Dendritic cell treated with granulocyte-macrophage colony-stimulating factor and Interleukin-4, amounts not matched to agents 40 ng/mL and 50 ng/mL, for 4 days (primary cell): ENCODE results near the gene TKTL2.

Source experiments
- H3K27ac Mint-ChIP-seq: one replicate; pipeline ENCODE4 v1.8.0; 2022; ENCODE audit warnings: mild to moderate bottlenecking, mixed read lengths
- H3K27me3 Mint-ChIP-seq: one replicate; pipeline ENCODE4 v1.8.0; 2022; ENCODE audit warnings: mild to moderate bottlenecking, mixed read lengths
- H3K36me3 Mint-ChIP-seq: one replicate; pipeline ENCODE4 v1.8.0; 2022; ENCODE audit warnings: low read depth, mixed read lengths
- H3K4me1 Mint-ChIP-seq: one replicate; pipeline ENCODE4 v1.8.0; 2022; ENCODE audit warnings: low read depth, mixed read lengths
- H3K4me3 Mint-ChIP-seq: one replicate; pipeline ENCODE4 v1.8.0; 2022; ENCODE audit warnings: mild to moderate bottlenecking, moderate library complexity, mixed read lengths
- H3K9me3 Mint-ChIP-seq: one replicate; pipeline ENCODE4 v1.8.0; 2022; ENCODE audit warnings: mixed read lengths
- intact Hi-C: fragments of 100-400 bp; cut with micrococcal nuclease; formaldehyde crosslinking; loops from one replicate; pipeline ENCODE4 v1.15.0; 2022

Gene TKTL2, protein sequence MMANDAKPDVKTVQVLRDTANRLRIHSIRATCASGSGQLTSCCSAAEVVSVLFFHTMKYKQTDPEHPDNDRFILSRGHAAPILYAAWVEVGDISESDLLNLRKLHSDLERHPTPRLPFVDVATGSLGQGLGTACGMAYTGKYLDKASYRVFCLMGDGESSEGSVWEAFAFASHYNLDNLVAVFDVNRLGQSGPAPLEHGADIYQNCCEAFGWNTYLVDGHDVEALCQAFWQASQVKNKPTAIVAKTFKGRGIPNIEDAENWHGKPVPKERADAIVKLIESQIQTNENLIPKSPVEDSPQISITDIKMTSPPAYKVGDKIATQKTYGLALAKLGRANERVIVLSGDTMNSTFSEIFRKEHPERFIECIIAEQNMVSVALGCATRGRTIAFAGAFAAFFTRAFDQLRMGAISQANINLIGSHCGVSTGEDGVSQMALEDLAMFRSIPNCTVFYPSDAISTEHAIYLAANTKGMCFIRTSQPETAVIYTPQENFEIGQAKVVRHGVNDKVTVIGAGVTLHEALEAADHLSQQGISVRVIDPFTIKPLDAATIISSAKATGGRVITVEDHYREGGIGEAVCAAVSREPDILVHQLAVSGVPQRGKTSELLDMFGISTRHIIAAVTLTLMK

DNA sequence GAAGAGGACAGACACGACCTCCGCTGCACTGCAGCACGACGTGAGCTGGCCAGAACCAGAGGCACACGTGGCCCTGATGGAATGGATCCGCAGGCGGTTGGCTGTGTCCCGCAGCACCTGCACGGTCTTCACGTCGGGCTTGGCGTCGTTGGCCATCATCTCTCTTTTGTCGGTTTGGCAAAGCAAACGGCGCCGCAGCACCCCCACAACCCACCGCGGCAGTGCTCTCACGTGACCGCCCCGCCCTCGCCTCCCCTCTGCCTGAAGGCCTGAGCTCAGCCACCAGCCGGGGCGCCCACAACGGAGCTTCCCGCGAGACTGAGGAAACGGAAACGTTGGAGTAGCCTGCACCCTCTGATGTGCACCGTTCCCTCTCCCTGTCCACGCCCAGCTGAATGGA is at the start of gene TKTL2:
Gene TKTL2 (minus strand): TSS at position 179 of the 400 bp plus-strand sequence. CDS start 20 bp downstream, at position 159.
- no peak within 1 kb of the TSS for H3K4me3 Mint-ChIP-seq
- H3K27me3 Mint-ChIP-seq: no peaks in the 10 kb centered on the region
- H3K36me3 Mint-ChIP-seq: no peaks in the 10 kb centered on the region
- H3K9me3 Mint-ChIP-seq: no peaks in the 10 kb centered on the region
- H3K27ac Mint-ChIP-seq: no peak within 1 kb of the TSS
- H3K4me1 Mint-ChIP-seq: no peaks in the 10 kb centered on the region
- intact Hi-C loops: no loop called here

DNA sequence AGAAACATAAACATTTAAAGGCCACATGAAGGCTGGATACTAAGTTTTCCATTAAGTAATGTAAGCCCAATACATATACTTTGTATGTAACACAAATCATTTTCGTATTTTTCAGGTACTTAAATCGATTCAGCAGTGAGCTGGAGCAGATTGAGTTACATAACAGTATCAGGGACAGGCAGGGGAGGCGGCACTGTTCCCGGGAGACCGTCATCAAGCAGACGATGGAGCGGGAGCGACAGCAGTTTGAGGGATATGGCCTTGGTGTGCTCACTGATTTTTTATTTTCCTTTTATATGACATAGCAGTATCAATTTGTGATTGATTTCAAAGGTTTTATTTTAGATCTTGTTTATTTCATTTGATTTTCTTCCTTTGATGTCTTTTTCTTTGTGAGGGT is 41.6 kb upstream of the TKTL2 start:
- Mint-ChIP-seq H3K4me3 (no peak overlapping the region), H3K27ac (no peak overlapping the region), H3K9me3 (no peaks in the 10 kb centered on the region), H3K27me3 (no peaks in the 10 kb centered on the region), H3K36me3 (peaks cover 76% of the 10 kb centered on the region), H3K4me1 (no peaks in the 10 kb centered on the region)
- intact Hi-C loops: no loop called here

DNA sequence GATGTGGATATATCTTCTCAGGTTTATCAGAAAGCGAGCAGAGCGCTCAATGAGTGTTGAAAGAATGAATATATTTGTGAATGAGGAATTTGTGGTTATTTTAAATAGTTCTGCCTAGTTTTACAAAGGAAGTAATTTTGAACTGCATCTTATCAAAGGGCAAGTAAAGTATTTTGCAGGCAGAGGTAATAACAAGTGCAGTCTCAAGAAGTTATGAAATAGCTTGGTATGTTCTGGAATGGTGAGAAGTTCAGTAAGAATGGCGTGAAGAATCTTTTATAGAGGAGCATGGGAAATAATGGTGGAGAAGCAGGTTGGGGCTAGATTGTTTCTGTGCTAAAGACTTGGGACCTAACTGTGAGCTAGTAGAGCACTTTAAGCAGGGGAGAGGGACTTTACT is 31.8 kb upstream of the TKTL2 start:
- Mint-ChIP-seq H3K4me3 (no peak overlapping the region), H3K9me3 (no peaks in the 10 kb centered on the region), H3K36me3 (peaks cover 31% of the 10 kb centered on the region), H3K27ac (no peak overlapping the region), H3K27me3 (no peaks in the 10 kb centered on the region), H3K4me1 (peaks cover 27% of the 10 kb centered on the region)
- intact Hi-C loops: no loop called here

DNA sequence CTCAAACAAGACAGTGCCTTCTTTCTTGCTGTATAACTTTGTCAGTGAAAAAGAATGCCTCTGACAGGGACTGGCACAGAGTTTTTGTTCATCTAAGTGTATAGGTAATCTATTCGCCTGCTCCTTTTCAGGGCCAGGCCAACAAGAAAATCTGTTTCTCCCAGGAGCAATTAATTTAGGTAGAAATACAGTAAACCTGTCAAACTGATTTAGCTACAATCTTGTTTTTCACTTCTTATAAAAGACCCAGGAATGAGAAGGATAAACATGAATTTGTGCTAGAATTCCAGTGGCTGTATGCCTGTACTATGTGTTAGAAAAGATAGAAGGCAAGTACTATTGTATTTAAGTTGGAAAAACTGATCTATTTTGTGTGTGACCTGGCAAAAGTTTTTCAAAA is 27.0 kb upstream of the TKTL2 start:
- Mint-ChIP-seq H3K9me3 (no peaks in the 10 kb centered on the region), H3K27ac (no peak overlapping the region), H3K4me1 (peaks cover 26% of the 10 kb centered on the region), H3K4me3 (no peak overlapping the region), H3K27me3 (no peaks in the 10 kb centered on the region), H3K36me3 (no peaks in the 10 kb centered on the region)
- intact Hi-C loops: no loop called here

DNA sequence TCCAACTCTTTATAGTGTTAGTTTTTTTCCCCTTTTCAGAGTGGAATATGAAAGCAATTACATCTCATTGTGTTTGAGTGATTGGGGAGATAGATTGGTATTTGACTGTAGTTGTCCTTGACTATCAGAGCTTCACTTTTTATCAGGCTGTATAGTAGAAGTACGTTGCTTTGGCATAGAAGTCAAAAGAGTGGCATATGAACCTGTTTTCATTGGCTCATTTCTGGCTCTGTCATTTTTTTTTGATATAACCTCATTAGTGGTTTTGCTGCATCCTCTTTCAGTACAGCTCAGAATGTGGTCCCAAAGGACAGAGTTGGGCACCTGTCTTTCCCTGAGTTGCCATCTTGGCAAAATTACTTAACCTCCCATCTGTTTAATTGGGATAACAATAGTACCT is 22.3 kb upstream of the TKTL2 start:
- H3K36me3 Mint-ChIP-seq: peaks cover 13% of the 10 kb centered on the region
- intact Hi-C loops: loop anchor here (2.0 kb wide), 1 partner anchor 329 kb away; the partner anchor contains the start of gene NAF1
- H3K27ac Mint-ChIP-seq: peak overlapping the region; percentile 98
- H3K27me3 Mint-ChIP-seq: no peaks in the 10 kb centered on the region
- H3K4me3 Mint-ChIP-seq: peak overlapping the region; percentile 74
- peaks cover 14% of the 10 kb centered on the region for H3K4me1 Mint-ChIP-seq
- no peaks in the 10 kb centered on the region for H3K9me3 Mint-ChIP-seq

- Mint-ChIP-seq H3K27ac (peak within 1 kb of the TSS; percentile 98), H3K4me3 (peak within 1 kb of the TSS; percentile 95), H3K36me3 (peaks cover 13% of the 10 kb centered on the region), H3K27me3 (no peaks in the 10 kb centered on the region), H3K4me1 (peaks cover 14% of the 10 kb centered on the region), H3K9me3 (no peaks in the 10 kb centered on the region)
- intact Hi-C loops: loop anchor here (2.0 kb wide), 1 partner anchor 328 kb away; the partner anchor contains the start of gene NAF1
Observed at GRCh38 chr4:163494360-163495241, 21.0 kb upstream of the TKTL2 start, which contains the start of gene TMA16. TMA16 (plus strand) TSS chr4:163494690; CDS start chr4:163494802, 112 bp downstream.

DNA sequence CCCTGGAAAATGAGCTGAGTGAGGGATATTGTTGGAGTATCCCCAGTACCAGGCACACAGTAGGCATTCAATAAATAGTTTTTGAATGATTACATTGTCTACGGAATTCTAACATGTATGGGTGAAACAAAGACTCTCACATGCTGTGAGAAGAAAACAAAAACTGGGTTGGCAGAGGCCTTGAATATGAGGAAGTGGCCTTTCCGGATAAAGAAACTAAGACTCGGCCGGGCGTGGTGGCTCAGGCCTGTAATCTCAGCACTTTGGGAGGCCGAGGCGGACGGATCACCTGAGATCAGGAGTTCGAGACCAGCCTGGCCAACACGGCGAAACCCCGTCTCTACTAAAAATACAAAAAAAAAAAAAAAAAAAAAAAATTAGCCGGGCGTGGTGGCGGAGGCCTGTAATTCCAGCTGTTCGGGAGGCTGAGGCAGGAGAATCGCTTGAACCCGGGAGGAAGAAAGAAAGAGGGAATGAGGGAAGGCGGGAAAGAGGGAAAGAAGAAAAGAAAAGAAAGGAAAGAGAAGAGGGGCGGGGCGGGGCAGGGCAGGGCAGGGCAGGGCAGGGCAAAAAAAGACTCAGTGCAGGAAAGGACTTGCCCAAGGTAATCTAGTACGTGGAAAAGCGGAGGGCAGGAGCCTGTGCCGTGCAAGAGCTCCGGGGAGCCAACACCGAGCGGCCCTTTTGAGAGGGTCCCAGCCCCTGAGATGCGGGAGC is 20.2 kb upstream of the TKTL2 start:
- Mint-ChIP-seq H3K36me3 (peaks cover 13% of the 10 kb centered on the region), H3K4me3 (peak overlapping the region; percentile 95), H3K27me3 (no peaks in the 10 kb centered on the region), H3K27ac (peak overlapping the region; percentile 98), H3K9me3 (no peaks in the 10 kb centered on the region), H3K4me1 (peaks cover 14% of the 10 kb centered on the region)
- intact Hi-C loops: loop anchor here (2.0 kb wide), 1 partner anchor 327 kb away; the partner anchor contains the start of gene NAF1

DNA sequence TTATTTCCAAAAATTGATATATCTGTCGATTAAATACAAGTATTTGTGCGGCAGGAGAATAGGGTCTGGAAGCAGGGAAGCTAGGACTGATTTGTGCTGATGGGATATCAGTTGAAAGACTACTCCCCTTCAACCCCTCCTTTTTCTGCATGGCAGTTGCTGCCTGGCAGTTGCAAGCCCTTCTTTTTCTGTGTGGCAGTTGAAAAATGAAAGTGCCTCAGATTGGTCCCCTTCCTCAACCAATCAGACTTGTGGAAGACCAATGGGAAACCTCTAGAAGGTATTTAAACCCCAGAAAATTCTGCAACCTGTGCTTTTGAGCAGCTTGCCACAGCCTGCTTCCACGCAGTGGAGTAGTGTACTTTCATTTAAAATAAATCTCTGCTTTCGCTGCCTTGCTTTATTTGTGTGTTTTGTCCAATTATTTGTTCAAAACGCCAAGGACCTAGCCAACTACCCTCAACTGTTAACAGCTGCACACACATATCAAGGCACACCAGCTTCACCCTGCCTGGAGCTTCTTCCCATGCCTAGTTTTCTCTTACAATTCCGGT is 19.5 kb upstream of the TKTL2 start:
- H3K4me3 Mint-ChIP-seq: no peak overlapping the region

GRCh38 chr4:163489929-163490328 is 16.4 kb upstream of the TKTL2 start:
- Mint-ChIP-seq H3K9me3 (no peaks in the 10 kb centered on the region), H3K4me3 (no peak overlapping the region), H3K27ac (peak overlapping the region; percentile 7), H3K27me3 (no peaks in the 10 kb centered on the region), H3K4me1 (peaks cover 5% of the 10 kb centered on the region), H3K36me3 (peaks cover 9% of the 10 kb centered on the region)
- intact Hi-C loops: loop anchor here (5.0 kb wide), 2 partner anchors 192 to 267 kb away; no protein-coding TSS in a partner anchor

More for the DNA sequence above, 19.5 kb upstream of the TKTL2 start:
- intact Hi-C loops: no loop called here
- Mint-ChIP-seq H3K9me3 (no peaks in the 10 kb centered on the region), H3K27me3 (no peaks in the 10 kb centered on the region), H3K36me3 (peaks cover 13% of the 10 kb centered on the region), H3K4me1 (peaks cover 17% of the 10 kb centered on the region), H3K27ac (peak overlapping the region; percentile 98)

- no peak overlapping the region for H3K4me3 Mint-ChIP-seq
- H3K4me1 Mint-ChIP-seq: peaks cover 5% of the 10 kb centered on the region
- H3K36me3 Mint-ChIP-seq: no peaks in the 10 kb centered on the region
- H3K27ac Mint-ChIP-seq: no peak overlapping the region
- intact Hi-C loops: loop anchor here (5.0 kb wide), 2 partner anchors 196 to 271 kb away; no protein-coding TSS in a partner anchor
- H3K27me3 Mint-ChIP-seq: no peaks in the 10 kb centered on the region
- no peaks in the 10 kb centered on the region for H3K9me3 Mint-ChIP-seq
Observed at GRCh38 chr4:163486321-163486720, 12.8 kb upstream of the TKTL2 start.

DNA sequence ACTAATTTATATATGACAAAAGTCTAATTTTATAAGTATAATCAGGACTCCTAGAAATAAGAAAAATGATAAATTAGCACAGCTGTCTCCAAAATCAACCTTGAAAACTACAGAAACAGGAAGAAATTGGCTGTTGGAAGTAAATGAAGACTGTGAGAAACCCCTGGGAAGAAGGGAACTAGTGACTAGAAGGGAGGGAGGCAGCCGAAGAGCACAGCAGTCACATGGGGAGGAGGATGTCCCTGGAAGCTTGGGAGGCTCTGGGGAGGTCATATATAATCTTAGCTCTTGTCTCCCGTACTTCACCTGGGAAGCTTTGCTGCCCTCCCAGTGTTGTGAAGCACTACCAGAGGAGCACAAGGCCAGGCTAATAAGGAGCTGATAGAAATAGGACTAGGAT is 12.0 kb upstream of the TKTL2 start:
- H3K36me3 Mint-ChIP-seq: no peaks in the 10 kb centered on the region
- H3K4me1 Mint-ChIP-seq: peaks cover 5% of the 10 kb centered on the region
- H3K27ac Mint-ChIP-seq: no peak overlapping the region
- intact Hi-C loops: loop anchor here (2.0 to 5.0 kb wide), 3 partner anchors 59 to 272 kb away; no protein-coding TSS in a partner anchor
- no peak overlapping the region for H3K4me3 Mint-ChIP-seq
- H3K9me3 Mint-ChIP-seq: no peaks in the 10 kb centered on the region
- H3K27me3 Mint-ChIP-seq: no peaks in the 10 kb centered on the region

DNA sequence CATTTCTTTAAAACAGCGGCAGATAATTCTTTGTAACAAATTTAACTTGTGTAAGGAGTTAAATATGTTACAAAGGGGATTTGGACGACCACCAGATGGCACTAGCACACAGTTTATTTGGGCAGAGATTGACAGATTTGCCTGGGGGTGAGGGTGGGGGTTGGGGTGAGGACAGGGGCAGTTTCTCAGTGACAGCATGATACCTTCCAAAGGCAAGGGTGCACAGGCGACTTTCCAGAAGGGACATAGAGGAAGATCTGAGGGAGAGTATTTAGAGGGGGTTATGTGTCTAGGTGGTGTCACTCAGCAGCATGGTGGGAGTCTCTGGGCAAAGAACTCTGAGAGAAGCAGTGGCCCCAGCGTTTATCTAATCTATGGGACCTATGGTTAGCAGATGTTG is 11.4 kb upstream of the TKTL2 start:
- Mint-ChIP-seq H3K36me3 (no peaks in the 10 kb centered on the region), H3K27ac (no peak overlapping the region), H3K9me3 (no peaks in the 10 kb centered on the region), H3K4me3 (no peak overlapping the region), H3K4me1 (peaks cover 5% of the 10 kb centered on the region), H3K27me3 (no peaks in the 10 kb centered on the region)
- intact Hi-C loops: loop anchor here (2.0 to 5.0 kb wide), 4 partner anchors 60 to 272 kb away; no protein-coding TSS in a partner anchor

GRCh38 chr4:163482190-163482589 is 8.6 kb upstream of the TKTL2 start:
- no peak overlapping the region for H3K27ac Mint-ChIP-seq
- no peaks in the 10 kb centered on the region for H3K9me3 Mint-ChIP-seq
- no peaks in the 10 kb centered on the region for H3K27me3 Mint-ChIP-seq
- H3K36me3 Mint-ChIP-seq: no peaks in the 10 kb centered on the region
- peak overlapping the region; percentile 23 for H3K4me3 Mint-ChIP-seq
- intact Hi-C loops: loop anchor here (5.0 kb wide), 1 partner anchor 185 kb away; no protein-coding TSS in a partner anchor
- H3K4me1 Mint-ChIP-seq: no peaks in the 10 kb centered on the region
